A549 (cell line): ENCODE measurements around the gene ACAN.

Experiments used
- CTCF ChIP-seq: fragments of >200 bp; sonication (Bioruptor Twin); formaldehyde crosslinking; IDR thresholded peaks from 3 replicates; pipeline ENCODE4 v1.5.1; 2016
- MAFK ChIP-seq: fragments of 450-650 bp; IDR thresholded peaks from 2 replicates; pipeline ENCODE4 v1.6.1; 2014; ENCODE audit not compliant: partially characterized antibody

GRCh38 chr15:88788036-88788435 lies 15.2 kb upstream of the ACAN start:
- TF ChIP-seq CTCF, result no peak
- no peak for TF ChIP-seq MAFK
